Tibial nerve (tissue), 4 donors: ENCODE measurements around the gene PLPP4. TPM values are rescaled to one million over a fixed set of nuclear protein-coding genes. Genes with fewer than 3 reads are reported as not detected.

Experiments used
- DNase-seq, 2 donors: peaks; one replicate each; pipeline ENCODE4 v3.0.0-alpha.2; 2019; ENCODE audit warnings: low spot score in 2 of 2
- H3K27ac ChIP-seq, 4 donors: fragments of 200-600 bp; sonication (generic) in 3 of 4; one replicate each; pipeline ENCODE4 v1.5.1; 2017 to 2019; ENCODE audit warnings: mild to moderate bottlenecking in 1 of 4
- H3K27me3 ChIP-seq, 2 donors: fragments of 200-600 bp; sonication (generic) in 1 of 2; one replicate each; pipeline versions ENCODE4 v1.5.1 to v1.6.0; 2017 to 2019
- H3K36me3 ChIP-seq, 3 donors: fragments of 200-600 bp; sonication (generic); one replicate each; pipeline ENCODE4 v1.5.1; 2018 to 2019
- H3K4me1 ChIP-seq, 4 donors: fragments of 200-600 bp; sonication (generic) in 3 of 4; one replicate each; pipeline ENCODE4 v1.5.1; 2017 to 2019
- H3K4me3 ChIP-seq, 4 donors: fragments of 200-600 bp; sonication (generic) in 3 of 4; one replicate each; pipeline ENCODE4 v1.5.1; 2017 to 2019; ENCODE audit warnings: mild to moderate bottlenecking in 1 of 4, moderate library complexity in 1 of 4
- H3K9me3 ChIP-seq, 4 donors: fragments of 200-600 bp; sonication (generic) in 3 of 4; one replicate each; pipeline ENCODE4 v1.5.1; 2017 to 2019
- EP300 ChIP-seq, 2 donors: sonication (generic); formaldehyde crosslinking; IDR thresholded peaks; one replicate each; pipeline ENCODE4 v1.6.1; 2017; ENCODE audit warnings: antibody characterized with exemption in 2 of 2, mild to moderate bottlenecking in 1 of 2
- POLR2A ChIP-seq, 2 donors: fragments of 450-650 bp; IDR thresholded peaks; one replicate each; pipeline ENCODE4 v1.6.1; 2017; ENCODE audit warnings: antibody characterized with exemption in 2 of 2, mild to moderate bottlenecking in 2 of 2, moderate library complexity in 2 of 2
- WGBS, 2 donors: methylation state at CpG; one replicate each; pipeline ENCODE4 v1.1.5; 2018; 5-methylcytosine and 5-hydroxymethylcytosine counted together
- total RNA-seq, 4 donors: library from RNA; depleted of rRNA; stranded (reverse); fragments of >200 nt; gene quantifications; one replicate each; pipeline ENCODE4 v1.1.0, GENCODE V29; 2016
- TF ChIP-seq, protein P1 (sequence below), 5 experiments: fragments of 200-600 bp in 3 of 5; fragments of 450-650 bp in 2 of 5; sonication (generic) in 3 of 5; IDR thresholded peaks; one replicate each; pipeline ENCODE4 v1.5.1; 2016 to 2019; ENCODE audit warnings: antibody characterized with exemption in 5 of 5, mild to moderate bottlenecking in 3 of 5, moderate library complexity in 2 of 5

PLPP4 gene
- total RNA-seq, 4 donors from 2014 or later, result not detected

DNA sequence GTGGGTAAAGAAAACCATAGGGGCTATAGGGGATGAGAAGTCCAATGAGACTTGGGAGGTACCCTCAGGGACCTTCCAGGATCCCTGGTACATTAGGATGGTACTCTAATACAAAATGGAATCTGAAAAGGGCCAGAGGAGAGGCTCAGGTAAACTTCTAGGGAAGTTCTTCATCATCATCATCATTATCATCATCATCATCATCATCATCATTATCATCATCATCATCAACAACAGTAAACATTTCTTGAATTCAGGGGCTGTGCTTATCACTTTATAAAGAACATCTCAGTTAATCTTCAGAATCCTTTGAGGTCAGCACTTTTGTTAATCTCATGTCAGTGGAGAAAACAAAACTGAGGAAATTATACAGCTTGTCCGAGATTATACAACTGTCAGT, 50.1 kb downstream of the PLPP4 start:
- Histone ChIP-seq H3K27me3 (no peaks in the 10 kb centered on the region), H3K36me3 (no peaks in the 10 kb centered on the region), H3K4me3 (no peak overlapping the region), H3K4me1 (no peaks in the 10 kb centered on the region), H3K27ac (no peak overlapping the region), H3K9me3 (no peaks in the 10 kb centered on the region)
- no peak for DNase-seq
- TF ChIP-seq POLR2A (IDR thresholded peaks at IDR 0.05), result no peak
- TF ChIP-seq, protein P1, sequence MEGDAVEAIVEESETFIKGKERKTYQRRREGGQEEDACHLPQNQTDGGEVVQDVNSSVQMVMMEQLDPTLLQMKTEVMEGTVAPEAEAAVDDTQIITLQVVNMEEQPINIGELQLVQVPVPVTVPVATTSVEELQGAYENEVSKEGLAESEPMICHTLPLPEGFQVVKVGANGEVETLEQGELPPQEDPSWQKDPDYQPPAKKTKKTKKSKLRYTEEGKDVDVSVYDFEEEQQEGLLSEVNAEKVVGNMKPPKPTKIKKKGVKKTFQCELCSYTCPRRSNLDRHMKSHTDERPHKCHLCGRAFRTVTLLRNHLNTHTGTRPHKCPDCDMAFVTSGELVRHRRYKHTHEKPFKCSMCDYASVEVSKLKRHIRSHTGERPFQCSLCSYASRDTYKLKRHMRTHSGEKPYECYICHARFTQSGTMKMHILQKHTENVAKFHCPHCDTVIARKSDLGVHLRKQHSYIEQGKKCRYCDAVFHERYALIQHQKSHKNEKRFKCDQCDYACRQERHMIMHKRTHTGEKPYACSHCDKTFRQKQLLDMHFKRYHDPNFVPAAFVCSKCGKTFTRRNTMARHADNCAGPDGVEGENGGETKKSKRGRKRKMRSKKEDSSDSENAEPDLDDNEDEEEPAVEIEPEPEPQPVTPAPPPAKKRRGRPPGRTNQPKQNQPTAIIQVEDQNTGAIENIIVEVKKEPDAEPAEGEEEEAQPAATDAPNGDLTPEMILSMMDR (IDR thresholded peaks at IDR 0.05), result no peak
- no peak for TF ChIP-seq EP300 (IDR thresholded peaks at IDR 0.05)
- WGBS, 2 donors, result 88 to 100% methylated on average over 1 of the region's 1 CpG

DNA sequence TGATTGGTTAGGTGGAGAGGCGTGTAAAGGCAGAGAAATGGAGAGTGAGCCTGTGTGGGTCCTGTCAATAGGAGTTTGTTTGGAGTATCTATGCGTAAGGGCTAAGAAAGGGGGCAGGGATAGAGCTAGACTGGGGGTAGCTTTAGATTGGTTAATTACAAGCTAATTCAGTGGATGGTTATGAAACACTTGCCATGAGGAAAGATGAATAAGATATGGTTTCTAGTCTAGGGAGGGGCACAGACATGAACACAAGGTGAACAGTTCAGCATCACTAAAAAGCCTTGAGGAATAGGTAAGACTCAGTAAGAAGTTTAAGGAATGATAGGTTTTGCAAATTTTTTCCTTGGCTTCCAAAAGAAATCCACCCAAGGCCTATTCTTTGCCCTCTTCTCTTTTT, 50.6 kb downstream of the PLPP4 start:
- 76 to 86% methylated on average over 2 of the region's 2 CpGs for WGBS, 2 donors
- DNase-seq, result no peak
- no peak for TF ChIP-seq POLR2A (IDR thresholded peaks at IDR 0.05)
- TF ChIP-seq, protein P1 (IDR thresholded peaks at IDR 0.05), result no peak
- no peak for TF ChIP-seq EP300 (IDR thresholded peaks at IDR 0.05)
- Histone ChIP-seq H3K36me3 (no peaks in the 10 kb centered on the region), H3K9me3 (no peaks in the 10 kb centered on the region), H3K4me1 (no peaks in the 10 kb centered on the region), H3K27me3 (no peaks in the 10 kb centered on the region), H3K27ac (no peak overlapping the region), H3K4me3 (no peak overlapping the region)

DNA sequence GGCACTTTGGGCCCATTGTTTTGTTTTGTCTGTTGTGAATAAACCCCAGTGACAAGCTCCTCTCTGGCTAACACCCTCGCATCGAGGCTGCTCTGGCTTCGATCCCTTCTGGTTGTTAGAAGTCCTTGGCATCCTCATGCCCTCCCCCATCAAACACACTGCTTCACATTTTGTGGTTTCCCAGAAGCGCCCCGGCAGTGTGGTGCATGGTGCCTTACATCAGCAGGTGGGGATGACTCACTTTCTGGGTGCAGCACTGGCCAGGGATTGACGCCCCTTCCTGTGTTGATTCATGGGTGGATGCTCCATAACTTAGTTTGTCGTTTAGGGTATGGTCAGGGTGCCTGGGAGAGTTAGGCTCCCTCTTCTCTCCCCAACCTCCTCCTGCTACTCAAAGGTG, 51.4 kb downstream of the PLPP4 start:
- TF ChIP-seq EP300 (IDR thresholded peaks at IDR 0.05) (no peak), POLR2A (IDR thresholded peaks at IDR 0.05) (no peak)
- TF ChIP-seq, protein P1 (IDR thresholded peaks at IDR 0.05), result no peak
- Histone ChIP-seq H3K4me3 (no peak overlapping the region), H3K27ac (no peak overlapping the region), H3K9me3 (no peaks in the 10 kb centered on the region), H3K4me1 (no peaks in the 10 kb centered on the region), H3K36me3 (no peaks in the 10 kb centered on the region), H3K27me3 (no peaks in the 10 kb centered on the region)
- DNase-seq, result no peak
- WGBS, 2 donors, result 64 to 78% methylated on average over 7 of the region's 7 CpGs

DNA sequence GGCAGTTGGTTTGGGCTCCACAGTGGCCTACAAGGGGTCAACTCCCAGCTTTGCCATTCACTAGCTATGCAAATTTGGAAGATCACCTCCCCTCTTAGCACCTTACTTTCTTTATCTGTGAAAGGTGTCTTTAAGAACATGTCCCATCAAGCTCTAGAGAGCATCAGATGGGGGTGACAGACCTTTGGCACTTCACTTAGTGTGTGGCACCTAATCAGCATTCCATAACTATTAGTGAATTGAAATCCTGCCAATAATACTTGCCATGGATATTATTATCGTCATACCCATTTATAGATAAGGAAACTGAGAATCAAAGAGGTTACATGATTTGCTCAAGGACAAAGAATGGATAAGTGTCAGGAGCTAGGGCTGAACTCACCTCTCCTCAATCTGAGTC, 51.9 kb downstream of the PLPP4 start:
- Histone ChIP-seq H3K9me3 (no peaks in the 10 kb centered on the region), H3K4me1 (no peaks in the 10 kb centered on the region), H3K27me3 (no peaks in the 10 kb centered on the region), H3K4me3 (no peak overlapping the region), H3K36me3 (no peaks in the 10 kb centered on the region), H3K27ac (no peak overlapping the region)
- no peak for DNase-seq
- WGBS, 2 donors, result 82 to 93% methylated on average over 1 of the region's 1 CpG
- TF ChIP-seq POLR2A (IDR thresholded peaks at IDR 0.05) (no peak), EP300 (IDR thresholded peaks at IDR 0.05) (no peak)
- TF ChIP-seq, protein P1 (IDR thresholded peaks at IDR 0.05), result no peak

DNA sequence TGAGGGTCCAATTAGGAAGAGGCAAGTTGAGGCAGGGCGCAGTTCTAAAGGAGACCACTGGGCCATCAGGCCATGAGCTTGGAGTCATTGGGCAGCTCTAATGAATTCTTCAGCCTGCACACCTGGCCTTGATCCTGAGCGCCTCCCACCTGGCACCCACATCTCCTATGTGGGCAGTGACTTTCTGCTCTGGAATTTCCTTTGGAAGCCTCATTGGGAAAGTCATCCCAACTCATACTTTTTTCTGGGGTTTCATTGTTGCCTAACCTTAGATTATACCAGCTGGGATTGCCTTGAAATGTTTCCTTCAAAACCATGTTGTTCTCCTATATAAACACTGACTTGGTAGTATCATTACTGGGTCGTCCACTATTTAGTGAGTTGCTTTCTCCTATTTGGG, 54.1 kb downstream of the PLPP4 start:
- Histone ChIP-seq H3K36me3 (no peaks in the 10 kb centered on the region), H3K27me3 (no peaks in the 10 kb centered on the region), H3K9me3 (no peaks in the 10 kb centered on the region), H3K4me3 (no peak overlapping the region), H3K27ac (no peak overlapping the region), H3K4me1 (no peaks in the 10 kb centered on the region)
- TF ChIP-seq, protein P1 (IDR thresholded peaks at IDR 0.05), result no peak
- TF ChIP-seq POLR2A (IDR thresholded peaks at IDR 0.05) (no peak), EP300 (IDR thresholded peaks at IDR 0.05) (no peak)
- 82 to 87% methylated on average over 3 of the region's 3 CpGs for WGBS, 2 donors
- no peak for DNase-seq
